ENCODE measurements around the gene EGFR. TPM values are rescaled to one million over a fixed set of nuclear protein-coding genes. Genes with fewer than 3 reads are reported as not detected.
A peak's percentile ranks its signal among the peaks of the same experiment; 100 is the strongest.

The EGFR gene
- total RNA-seq, 6 experiments from 2014 or later = 59.3 to 127 (median 93.7) TPM

DNA sequence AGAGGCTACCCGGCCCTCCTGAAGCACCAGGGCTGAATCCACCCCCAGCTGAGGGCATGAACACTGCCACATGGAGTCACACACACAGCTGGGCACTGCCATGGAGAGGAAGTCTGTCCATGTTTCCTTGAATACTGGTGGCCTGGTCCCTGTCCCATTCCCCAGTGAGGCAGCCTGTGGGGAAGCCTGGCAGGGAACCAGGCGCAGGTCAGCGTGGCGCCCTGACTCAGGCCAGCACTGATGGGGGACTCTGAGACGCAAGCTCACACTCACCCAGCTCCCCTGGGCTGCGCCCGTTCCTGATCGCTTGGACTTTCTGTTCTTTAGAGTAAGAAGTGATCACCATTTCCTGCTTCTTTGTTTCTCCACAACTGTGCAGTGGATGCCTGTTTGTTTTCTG lies 128.3 kb downstream of the EGFR start:
- WGBS (ENCODE audit: insufficient coverage, low coverage, low lambda C conversion rate, missing lambda C conversion rate) = 94% methylated on average over 5 of the region's 8 CpGs
- peaks cover 0 to 7% (median 0%) of the 10 kb centered on the region in 4 donors for H3K4me1 ChIP-seq
- H3K27ac ChIP-seq = no peak overlapping the region
- DNase-seq (no peak), ATAC-seq (peak in 2 of 4 donors; percentile 9 to 24)
- no peaks in the 10 kb centered on the region for H3K9me3 ChIP-seq
- TF ChIP-seq, protein P1, sequence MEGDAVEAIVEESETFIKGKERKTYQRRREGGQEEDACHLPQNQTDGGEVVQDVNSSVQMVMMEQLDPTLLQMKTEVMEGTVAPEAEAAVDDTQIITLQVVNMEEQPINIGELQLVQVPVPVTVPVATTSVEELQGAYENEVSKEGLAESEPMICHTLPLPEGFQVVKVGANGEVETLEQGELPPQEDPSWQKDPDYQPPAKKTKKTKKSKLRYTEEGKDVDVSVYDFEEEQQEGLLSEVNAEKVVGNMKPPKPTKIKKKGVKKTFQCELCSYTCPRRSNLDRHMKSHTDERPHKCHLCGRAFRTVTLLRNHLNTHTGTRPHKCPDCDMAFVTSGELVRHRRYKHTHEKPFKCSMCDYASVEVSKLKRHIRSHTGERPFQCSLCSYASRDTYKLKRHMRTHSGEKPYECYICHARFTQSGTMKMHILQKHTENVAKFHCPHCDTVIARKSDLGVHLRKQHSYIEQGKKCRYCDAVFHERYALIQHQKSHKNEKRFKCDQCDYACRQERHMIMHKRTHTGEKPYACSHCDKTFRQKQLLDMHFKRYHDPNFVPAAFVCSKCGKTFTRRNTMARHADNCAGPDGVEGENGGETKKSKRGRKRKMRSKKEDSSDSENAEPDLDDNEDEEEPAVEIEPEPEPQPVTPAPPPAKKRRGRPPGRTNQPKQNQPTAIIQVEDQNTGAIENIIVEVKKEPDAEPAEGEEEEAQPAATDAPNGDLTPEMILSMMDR (IDR thresholded peaks at IDR 0.05) = no peak
- TF ChIP-seq POLR2A (IDR thresholded peaks at IDR 0.05) = no peak
- intact Hi-C loops (cut with DNase I) = no loop called here
- no peaks in the 10 kb centered on the region for H3K27me3 ChIP-seq
- H3K4me3 ChIP-seq = no peak overlapping the region
- H3K36me3 ChIP-seq = peaks cover 0 to 80% (median 19%) of the 10 kb centered on the region in 4 donors

DNA sequence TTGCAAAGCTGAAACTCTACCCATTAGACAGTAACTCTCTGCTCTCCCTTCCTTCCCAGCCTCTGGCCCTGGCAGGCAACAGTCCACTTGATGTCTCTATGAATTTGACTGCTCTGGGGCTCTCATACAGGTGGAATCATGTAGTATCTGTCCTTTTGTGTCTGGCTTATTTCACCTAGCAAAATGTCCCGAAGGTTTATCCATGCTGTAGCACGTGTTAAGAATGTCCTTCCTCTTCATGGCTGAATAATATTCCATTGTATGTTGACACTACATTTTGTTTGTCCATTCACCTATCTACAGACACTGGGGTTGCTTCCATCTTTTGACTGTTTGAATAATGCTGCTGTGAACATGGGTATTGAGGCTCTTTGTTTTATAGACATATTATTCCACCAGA lies 128.9 kb downstream of the EGFR start:
- H3K27ac ChIP-seq = no peak overlapping the region
- peaks cover 0 to 81% (median 22%) of the 10 kb centered on the region in 4 donors for H3K36me3 ChIP-seq
- ATAC-seq (no peak), DNase-seq (no peak)
- TF ChIP-seq POLR2A (IDR thresholded peaks at IDR 0.05) = no peak
- TF ChIP-seq, protein P1 (IDR thresholded peaks at IDR 0.05) = no peak
- intact Hi-C loops (cut with DNase I) = no loop called here
- 86% methylated on average over 2 of the region's 2 CpGs for WGBS (ENCODE audit: insufficient coverage, low coverage, low lambda C conversion rate, missing lambda C conversion rate)
- no peak overlapping the region for H3K4me3 ChIP-seq
- no peaks in the 10 kb centered on the region for H3K9me3 ChIP-seq
- peaks cover 0 to 3% (median 0%) of the 10 kb centered on the region in 4 donors for H3K4me1 ChIP-seq
- no peaks in the 10 kb centered on the region for H3K27me3 ChIP-seq

DNA sequence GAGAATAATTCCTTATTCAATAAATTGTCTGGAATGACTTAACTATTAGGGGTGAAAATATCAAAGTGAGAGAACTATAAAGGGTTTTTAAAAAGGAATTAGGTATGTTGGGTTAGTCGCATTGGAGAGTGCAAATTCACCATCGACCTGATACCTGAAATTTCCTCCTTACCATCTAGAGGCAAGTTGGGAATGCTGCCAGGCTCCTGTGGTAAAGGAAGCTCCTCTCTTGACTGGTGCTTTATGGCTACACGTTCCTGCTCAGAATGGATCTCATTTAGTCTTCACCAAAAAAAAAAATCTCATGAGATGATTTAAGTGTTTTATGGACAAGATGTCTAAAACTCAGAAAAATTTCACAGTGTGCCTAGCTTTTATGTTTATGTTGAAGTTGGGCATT lies 129.8 kb downstream of the EGFR start:
- 54% methylated on average over 3 of the region's 3 CpGs for WGBS (ENCODE audit: insufficient coverage, low coverage, low lambda C conversion rate, missing lambda C conversion rate)
- ATAC-seq = no peak

DNA sequence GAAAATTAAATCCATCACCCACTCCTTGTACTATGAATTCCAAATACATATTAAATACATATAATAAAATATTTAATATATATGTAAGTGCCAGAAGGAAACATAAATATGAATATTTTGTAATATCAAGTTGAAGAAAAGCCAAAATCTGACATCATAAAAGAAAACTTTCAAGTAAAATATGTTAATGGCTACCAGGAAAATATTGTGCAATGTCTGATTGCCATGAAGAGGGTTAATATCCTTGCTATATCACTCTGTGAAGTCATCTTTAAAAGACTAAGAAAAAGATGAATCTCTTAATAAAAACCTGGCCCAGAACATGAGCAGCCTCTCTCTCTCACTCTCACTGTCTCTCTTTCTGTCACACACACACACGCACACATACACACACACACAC lies 130.2 kb downstream of the EGFR start:
- 80% methylated on average over 1 of the region's 1 CpG for WGBS (ENCODE audit: insufficient coverage, low coverage, low lambda C conversion rate, missing lambda C conversion rate)
- H3K9me3 ChIP-seq = no peaks in the 10 kb centered on the region
- ATAC-seq (no peak), DNase-seq (no peak)
- no peak overlapping the region for H3K27ac ChIP-seq
- intact Hi-C loops (cut with DNase I) = no loop called here
- no peaks in the 10 kb centered on the region for H3K27me3 ChIP-seq
- H3K36me3 ChIP-seq = peaks cover 0 to 81% (median 28%) of the 10 kb centered on the region in 4 donors
- TF ChIP-seq POLR2A (IDR thresholded peaks at IDR 0.05) = no peak
- TF ChIP-seq, protein P1 (IDR thresholded peaks at IDR 0.05) = no peak
- no peak overlapping the region for H3K4me3 ChIP-seq
- no peaks in the 10 kb centered on the region for H3K4me1 ChIP-seq

More for the DNA sequence above, 129.8 kb downstream of the EGFR start:
- no peak overlapping the region for H3K4me3 ChIP-seq
- H3K27ac ChIP-seq = no peak overlapping the region
- H3K9me3 ChIP-seq = no peaks in the 10 kb centered on the region
- no peak for DNase-seq
- H3K4me1 ChIP-seq = no peaks in the 10 kb centered on the region
- intact Hi-C loops (cut with DNase I) = no loop called here
- no peaks in the 10 kb centered on the region for H3K27me3 ChIP-seq
- TF ChIP-seq, protein P1 (IDR thresholded peaks at IDR 0.05) = no peak
- TF ChIP-seq POLR2A (IDR thresholded peaks at IDR 0.05) = no peak
- H3K36me3 ChIP-seq = peaks cover 0 to 79% (median 26%) of the 10 kb centered on the region in 4 donors

DNA sequence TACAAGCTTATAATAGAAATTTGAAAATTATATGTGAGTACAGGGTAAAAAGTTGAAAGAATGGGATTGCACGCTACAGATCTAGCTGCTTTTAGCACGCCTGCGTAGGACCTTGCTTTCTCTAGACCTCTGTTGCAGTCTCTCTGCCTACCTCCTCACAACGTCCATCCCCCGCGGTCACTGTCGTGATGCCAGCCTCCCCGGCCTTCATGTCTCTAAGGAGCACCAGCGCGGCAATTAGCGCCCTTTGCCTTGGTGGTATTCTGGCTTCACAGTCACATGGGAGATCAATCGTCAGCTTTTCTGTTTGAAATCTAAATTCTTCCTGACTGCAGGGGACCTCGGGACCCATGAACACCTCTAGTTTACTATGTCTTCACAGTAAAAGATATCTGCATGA lies 131.3 kb downstream of the EGFR start:
- intact Hi-C loops (cut with DNase I) = no loop called here
- DNase-seq = no peak
- ATAC-seq = no peak
- Histone ChIP-seq H3K4me1 (no peaks in the 10 kb centered on the region), H3K27ac (no peak overlapping the region), H3K9me3 (no peaks in the 10 kb centered on the region), H3K4me3 (no peak overlapping the region), H3K36me3 (peaks cover 0 to 88% (median 34%) of the 10 kb centered on the region in 4 donors), H3K27me3 (no peaks in the 10 kb centered on the region)
- 87% methylated on average over 13 of the region's 13 CpGs for WGBS (ENCODE audit: insufficient coverage, low coverage, low lambda C conversion rate, missing lambda C conversion rate)
- TF ChIP-seq POLR2A (IDR thresholded peaks at IDR 0.05) = no peak
- TF ChIP-seq, protein P1 (IDR thresholded peaks at IDR 0.05) = no peak

Measured in right lobe of liver (tissue), 6 donors.